GM12872 (cell line): ENCODE measurements around the gene NDEL1.
A peak's percentile ranks its signal among the peaks of the same experiment; 100 is the strongest.

ENCODE experiments used
- CTCF ChIP-seq: IDR thresholded peaks from 3 replicates; pipeline ENCODE4 v1.5.1; 2011; ENCODE audit warnings: low read depth, mild to moderate bottlenecking, low read length, moderate library complexity; ENCODE audit not compliant: insufficient read depth

Gene NDEL1

GRCh38 chr17:8408371-8408770, 27.3 kb upstream of the NDEL1 start:
- TF ChIP-seq CTCF = no peak

- TF ChIP-seq CTCF = peak; percentile 93
Measured at GRCh38 chr17:8409966-8410882, 25.5 kb upstream of the NDEL1 start.

GRCh38 chr17:8410883-8411238, 24.8 kb upstream of the NDEL1 start:
- no peak for TF ChIP-seq CTCF

DNA sequence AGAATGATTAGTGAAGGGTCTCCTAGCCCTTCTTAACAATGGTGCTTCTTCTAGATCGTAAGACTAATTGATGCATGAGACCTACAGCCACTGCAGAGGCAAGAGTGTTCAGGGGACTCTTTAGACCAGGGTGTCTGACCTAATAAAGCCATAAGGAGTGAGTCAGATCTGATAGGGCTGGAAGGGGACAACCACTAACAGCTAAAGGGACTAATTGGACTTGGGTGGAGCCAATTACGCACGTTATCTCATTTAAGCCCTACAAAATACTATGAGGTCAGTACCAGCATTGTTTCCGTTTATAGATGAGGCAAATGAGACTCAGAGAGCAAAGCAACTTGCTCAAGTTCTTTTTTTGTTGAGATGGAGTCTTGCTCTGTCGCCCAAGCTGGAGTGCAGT, 23.6 kb upstream of the NDEL1 start:
- TF ChIP-seq CTCF = no peak

GRCh38 chr17:8413328-8413727, 22.4 kb upstream of the NDEL1 start:
- no peak for TF ChIP-seq CTCF

GRCh38 chr17:8413938-8414337, 21.7 kb upstream of the NDEL1 start:
- TF ChIP-seq CTCF = no peak

- TF ChIP-seq CTCF = no peak
Measured at GRCh38 chr17:8417806-8418205, 17.9 kb upstream of the NDEL1 start.
